GM19240 (cell line): ENCODE results near the gene C4orf46.
"Not testable (repeated sequence)": the region's sequence is repeated elsewhere in the genome, so short reads cannot be mapped to it uniquely, and the experiment has no call there.

ENCODE experiments used
- DNase-seq: peaks from one replicate; pipeline ENCODE4 v3.0.0; 2011; ENCODE audit warnings: low spot score; ENCODE audit not compliant: insufficient read length

Gene C4orf46

GRCh38 chr4:158671665-158671914 lies at the start of gene C4orf46:
C4orf46 (minus strand) TSS chr4:158671887; CDS start chr4:158671801, 86 bp downstream.
- no peak for DNase-seq

GRCh38 chr4:158715802-158716201 lies 44.1 kb upstream of the C4orf46 start:
- DNase-seq = no peak

- no peak for DNase-seq
These were observed 43.2 kb upstream of the C4orf46 start for GRCh38 chr4:158714937-158715336.

GRCh38 chr4:158712622-158713021 lies 40.9 kb upstream of the C4orf46 start:
- not testable (repeated sequence) for DNase-seq

- no peak for DNase-seq
These were observed 39.1 kb upstream of the C4orf46 start for GRCh38 chr4:158710814-158711213.

GRCh38 chr4:158704274-158704673 lies 32.6 kb upstream of the C4orf46 start:
- DNase-seq = no peak

GRCh38 chr4:158688813-158689212 lies 17.1 kb upstream of the C4orf46 start:
- no peak for DNase-seq

GRCh38 chr4:158682066-158682465 lies 10.4 kb upstream of the C4orf46 start:
- DNase-seq = no peak

GRCh38 chr4:158681629-158682028 lies 9.9 kb upstream of the C4orf46 start:
- no peak for DNase-seq

- no peak for DNase-seq
These were observed 7.1 kb upstream of the C4orf46 start for GRCh38 chr4:158678767-158679166.

- no peak for DNase-seq
These were observed 4.4 kb upstream of the C4orf46 start for GRCh38 chr4:158676076-158676475.

GRCh38 chr4:158673633-158674032 lies 1.9 kb upstream of the C4orf46 start:
- no peak for DNase-seq

GRCh38 chr4:158671915-158672806 lies 474 bp upstream of the C4orf46 start, which contains the start of gene ETFDH:
ETFDH (plus strand) TSS chr4:158672296; CDS start chr4:158672457, 161 bp downstream.
- DNase-seq = peak; percentile 76

GRCh38 chr4:158670975-158671664 lies 567 bp downstream of the C4orf46 start:
- peak; percentile 14 for DNase-seq

GRCh38 chr4:158669310-158669709 lies 2.4 kb downstream of the C4orf46 start:
- DNase-seq = no peak

- DNase-seq = peak; percentile 7
These were observed 4.0 kb downstream of the C4orf46 start for GRCh38 chr4:158667651-158668198.

- no peak for DNase-seq
These were observed 4.8 kb downstream of the C4orf46 start for GRCh38 chr4:158666892-158667291.

- no peak for DNase-seq
These were observed 6.9 kb downstream of the C4orf46 start for GRCh38 chr4:158664806-158665205.

GRCh38 chr4:158663707-158664625 lies 7.7 kb downstream of the C4orf46 start:
- DNase-seq = not testable (repeated sequence)

- not testable (repeated sequence) for DNase-seq
These were observed 8.4 kb downstream of the C4orf46 start for GRCh38 chr4:158663255-158663654.

GRCh38 chr4:158657291-158657690 lies 14.4 kb downstream of the C4orf46 start:
- no peak for DNase-seq
